DMS79 treated with DMSO at 0.1 percent for 48 hours (cell line): ENCODE data around the gene RBM12.

Experiments used
- DNase-seq: peaks from one replicate; lab custom pipeline; 2025; lab: John Stamatoyannopoulos, UW

RBM12 gene

DNA sequence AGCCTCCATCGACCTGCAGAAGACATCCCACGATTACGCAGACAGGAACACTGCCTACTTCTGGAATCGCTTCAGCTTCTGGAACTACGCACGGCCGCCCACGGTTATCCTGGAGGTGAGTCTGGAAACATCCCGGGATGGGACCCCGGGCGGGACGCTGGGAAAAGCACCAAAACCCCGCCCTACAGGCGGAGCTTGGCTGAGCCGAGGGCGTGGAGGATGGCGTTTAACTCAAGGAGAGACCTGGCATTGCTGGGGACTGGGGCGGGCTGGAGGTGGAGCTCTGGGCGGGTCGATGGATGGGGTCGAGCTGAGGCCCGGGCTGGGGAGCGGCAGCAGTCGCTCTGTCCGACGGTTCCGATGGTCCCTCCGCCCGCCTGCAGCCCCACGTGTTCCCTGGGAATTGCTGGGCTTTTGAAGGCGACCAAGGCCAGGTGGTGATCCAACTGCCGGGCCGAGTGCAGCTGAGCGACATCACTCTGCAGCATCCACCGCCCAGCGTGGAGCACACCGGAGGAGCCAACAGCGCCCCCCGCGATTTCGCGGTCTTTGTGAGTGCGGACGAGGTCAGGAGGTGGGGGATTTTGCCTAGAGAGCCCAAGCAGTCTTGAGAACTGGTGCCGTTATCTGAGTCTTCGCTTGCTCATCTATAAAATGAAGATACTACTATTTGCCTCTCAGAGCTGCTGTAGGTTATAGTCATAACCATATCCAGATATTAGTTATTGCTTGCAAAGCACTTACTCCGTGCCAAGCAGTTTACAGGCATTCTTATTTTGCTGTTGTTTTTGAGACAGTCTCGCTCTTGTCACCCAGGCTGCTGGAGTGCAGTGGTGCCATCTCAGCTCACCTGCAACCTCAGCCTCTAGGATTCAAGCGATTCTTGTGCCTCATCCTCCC is 45.3 kb downstream of the RBM12 start:
- peak; percentile 63 for DNase-seq

DNA sequence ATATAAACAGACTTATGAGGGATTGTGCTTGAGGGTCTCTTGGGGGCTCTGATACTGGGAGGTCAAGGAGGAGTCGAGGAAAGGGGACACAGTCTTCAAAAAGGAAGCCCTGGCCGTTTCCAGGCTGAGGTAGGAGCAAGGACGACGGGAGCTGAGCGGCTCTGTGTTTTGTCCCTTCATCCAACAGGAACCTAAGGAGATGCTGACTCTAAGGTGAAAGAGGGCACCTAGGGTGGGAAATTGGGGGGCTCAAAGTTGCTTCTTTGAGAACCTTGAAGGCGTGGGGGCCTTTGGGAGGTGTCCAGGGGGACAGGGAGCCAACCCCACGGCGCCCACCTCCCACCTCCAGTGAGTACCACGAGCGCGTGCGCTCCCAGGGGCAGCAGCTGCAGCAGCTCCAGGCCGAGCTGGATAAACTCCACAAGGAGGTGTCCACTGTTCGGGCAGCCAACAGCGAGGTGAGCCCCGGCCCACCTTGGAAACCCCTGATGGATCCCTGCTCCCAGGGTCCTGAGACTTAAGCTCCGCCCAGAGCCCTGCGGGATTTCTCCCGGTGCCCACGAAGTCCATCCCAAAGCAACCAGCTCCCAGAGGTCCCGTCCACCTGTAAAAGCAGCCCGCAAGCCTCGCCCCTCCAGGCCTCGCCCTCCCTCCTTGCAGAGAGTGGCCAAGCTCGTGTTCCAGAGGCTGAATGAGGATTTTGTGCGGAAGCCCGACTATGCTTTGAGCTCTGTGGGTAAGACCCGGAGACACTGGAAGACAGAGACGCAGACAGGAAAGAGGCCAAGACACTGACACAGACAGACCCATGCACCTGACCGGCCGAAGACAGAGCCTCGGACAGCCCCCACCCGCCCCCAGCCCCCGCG is 46.2 kb downstream of the RBM12 start:
- no peak for DNase-seq

DNA sequence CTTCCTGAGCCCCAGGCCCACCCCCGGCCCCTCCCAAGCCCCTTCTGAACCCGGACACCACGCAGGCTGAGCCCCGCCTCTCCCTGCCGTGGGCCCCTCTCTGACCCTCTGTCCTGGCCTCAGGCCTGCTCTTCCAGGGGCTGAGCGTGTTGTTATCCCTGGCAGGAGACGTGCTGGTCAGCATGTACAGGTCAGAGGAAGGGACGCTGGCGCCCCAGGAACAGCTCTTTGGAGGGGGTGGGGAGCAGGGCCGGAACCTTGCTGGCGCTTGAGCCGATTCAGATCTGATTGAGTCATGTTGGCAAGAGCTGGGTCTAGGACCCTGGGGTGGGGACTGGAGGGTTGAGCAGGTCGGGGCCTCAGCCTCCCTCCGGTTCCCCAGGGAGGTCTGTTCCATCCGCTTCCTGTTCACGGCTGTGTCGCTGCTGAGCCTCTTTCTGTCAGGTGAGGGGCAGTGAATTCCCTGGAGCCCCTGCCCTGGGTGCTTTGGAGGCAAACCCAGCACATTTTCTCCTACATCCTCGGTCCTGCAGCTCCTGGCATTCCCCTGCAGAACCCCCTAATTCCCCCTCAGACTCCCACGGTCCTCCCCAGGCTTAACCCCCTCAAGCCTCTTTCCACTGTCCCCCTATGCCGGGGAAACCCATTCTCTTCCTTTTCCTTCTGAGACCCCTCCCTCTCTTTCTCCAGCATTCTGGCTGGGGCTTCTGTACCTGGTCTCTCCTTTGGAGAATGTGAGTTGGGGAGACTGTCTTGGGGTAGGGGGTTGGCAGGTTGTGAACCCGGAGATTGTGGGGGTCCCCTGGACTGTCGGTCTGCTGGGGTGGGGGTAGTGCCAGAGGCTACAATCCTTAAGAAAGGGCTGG is 47.1 kb downstream of the RBM12 start:
- DNase-seq, result peak; percentile 52

DNA sequence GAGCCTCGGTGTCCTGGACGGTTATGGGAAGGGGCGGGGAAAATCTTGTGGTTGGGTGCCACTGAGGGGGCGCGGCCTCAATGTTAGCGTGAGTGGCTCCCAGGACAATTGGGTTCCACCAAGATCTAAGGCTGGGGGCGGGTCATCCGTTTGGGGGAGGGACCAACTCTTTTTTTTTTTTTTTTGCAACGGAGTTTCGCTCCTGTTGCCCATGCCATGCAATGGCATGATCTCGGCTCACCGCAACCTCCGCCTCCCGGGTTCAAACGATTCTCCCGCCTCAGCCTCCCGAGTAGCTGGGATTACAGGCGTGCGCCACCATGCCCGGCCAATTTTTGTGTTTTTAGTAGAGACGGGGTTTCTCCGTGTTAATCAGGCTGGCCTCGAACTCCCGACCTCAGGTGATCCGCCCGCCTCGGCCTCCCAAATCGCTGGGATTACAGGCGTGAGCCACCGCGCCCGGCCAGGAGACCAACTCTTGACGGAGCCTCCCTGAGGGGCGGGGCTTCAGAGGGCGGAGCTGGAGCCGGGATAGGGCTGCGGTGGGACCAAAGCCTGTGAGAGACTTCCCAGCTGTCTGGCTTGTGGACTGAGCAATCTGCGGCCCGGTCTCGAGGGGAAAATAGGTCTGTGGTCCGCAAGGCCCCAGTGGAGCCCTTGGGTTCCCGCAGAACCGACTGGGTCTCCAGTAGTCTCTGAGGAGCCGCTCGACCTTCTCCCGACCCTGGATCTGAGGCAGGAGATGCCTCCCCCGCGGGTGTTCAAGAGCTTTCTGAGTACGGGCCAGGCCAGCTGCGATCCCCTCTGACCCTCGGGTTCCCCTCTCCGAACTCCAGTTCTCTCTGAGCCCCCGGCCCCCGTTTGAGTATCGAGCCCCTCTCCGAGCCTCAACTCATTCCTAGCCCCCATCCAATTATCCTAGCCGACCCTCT is 48.0 kb downstream of the RBM12 start:
- peak; percentile 39 for DNase-seq

DNA sequence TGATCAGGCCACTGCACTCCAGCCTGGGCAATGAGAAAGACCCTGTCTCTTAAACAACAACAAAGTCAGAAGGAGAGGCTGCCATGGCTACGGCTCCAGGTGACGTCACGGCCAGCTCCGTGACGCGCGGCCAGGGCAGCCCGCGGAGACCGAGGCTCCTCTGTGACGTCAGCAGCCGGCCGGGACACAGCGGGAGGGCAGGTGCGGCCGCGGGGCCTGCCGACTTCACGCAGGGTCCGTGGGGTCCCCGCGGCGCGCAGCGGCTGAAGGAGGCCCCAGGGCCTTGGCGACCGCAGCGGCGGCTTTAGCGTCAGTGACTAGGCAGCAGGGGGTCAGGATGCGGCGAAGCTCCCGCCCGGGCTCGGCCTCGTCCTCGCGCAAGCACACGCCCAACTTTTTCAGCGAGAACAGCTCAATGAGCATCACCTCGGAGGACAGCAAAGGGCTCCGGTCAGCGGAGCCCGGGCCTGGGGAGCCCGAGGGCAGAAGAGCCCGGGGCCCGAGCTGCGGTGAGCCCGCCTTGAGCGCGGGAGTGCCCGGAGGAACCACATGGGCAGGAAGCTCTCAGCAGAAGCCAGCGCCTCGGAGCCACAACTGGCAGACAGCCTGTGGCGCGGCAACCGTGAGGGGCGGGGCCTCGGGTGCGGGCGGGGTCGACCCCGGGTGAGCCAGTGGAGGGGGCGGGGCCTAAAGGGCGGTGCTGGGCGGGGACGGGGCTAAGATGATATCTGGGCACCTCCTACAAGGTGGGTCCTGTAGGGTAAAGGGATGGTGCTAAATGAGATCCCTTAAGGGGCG is 48.8 kb downstream of the RBM12 start, which contains the start of gene SPAG4:
TSS of gene SPAG4 (plus strand) at position 163 of the 798 bp plus-strand sequence. CDS start at position 338, 175 bp downstream.
- peak; percentile 93 for DNase-seq

DNA sequence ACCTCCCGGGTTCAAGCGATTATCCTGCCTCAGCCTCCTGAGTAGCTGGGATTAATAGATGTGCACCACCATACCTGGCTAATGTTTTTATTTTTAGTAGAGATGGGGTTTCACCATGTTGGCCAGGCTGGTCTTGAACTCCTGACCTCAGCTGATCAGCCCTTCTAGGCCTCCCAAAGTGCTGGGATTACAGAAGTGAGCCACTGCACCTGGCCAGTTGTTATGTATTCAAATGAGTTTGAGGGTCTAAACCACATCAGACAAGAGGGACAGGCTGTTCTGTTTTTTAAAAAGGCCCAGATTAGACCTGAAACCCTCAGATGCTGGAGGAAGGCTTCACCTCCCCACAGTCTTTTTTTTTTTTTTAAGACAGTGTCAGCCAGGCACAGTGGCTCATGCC is 53.2 kb downstream of the RBM12 start:
- DNase-seq, result no peak

DNA sequence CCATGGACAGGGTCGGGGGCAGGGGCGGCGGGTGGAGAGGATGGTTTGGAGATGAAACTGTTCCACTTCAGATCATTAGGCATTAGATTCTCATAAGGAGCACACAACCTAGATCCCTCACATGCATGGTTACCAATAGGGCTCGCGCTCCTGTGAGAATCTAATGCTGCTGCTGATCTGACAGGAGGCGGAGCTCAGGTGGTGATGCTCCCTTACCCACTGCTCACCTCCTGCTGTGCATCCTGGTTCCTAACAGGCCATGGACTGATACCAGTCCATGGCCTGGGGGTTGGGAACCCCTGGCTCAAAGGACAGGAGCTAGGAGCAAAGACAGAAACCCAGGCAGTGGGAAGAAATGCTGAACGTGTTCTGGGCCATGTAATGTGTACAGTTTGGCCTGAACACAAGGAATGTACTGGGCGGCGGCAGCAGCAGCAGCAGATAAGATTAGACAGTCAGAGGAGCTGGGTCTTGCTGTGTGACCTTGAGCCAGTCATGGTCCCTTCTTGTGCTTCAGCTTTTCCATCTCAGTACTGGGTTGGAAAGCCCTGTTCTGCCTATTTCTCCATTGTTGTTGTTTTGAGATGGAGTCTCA is 53.8 kb downstream of the RBM12 start:
- no peak for DNase-seq

DNA sequence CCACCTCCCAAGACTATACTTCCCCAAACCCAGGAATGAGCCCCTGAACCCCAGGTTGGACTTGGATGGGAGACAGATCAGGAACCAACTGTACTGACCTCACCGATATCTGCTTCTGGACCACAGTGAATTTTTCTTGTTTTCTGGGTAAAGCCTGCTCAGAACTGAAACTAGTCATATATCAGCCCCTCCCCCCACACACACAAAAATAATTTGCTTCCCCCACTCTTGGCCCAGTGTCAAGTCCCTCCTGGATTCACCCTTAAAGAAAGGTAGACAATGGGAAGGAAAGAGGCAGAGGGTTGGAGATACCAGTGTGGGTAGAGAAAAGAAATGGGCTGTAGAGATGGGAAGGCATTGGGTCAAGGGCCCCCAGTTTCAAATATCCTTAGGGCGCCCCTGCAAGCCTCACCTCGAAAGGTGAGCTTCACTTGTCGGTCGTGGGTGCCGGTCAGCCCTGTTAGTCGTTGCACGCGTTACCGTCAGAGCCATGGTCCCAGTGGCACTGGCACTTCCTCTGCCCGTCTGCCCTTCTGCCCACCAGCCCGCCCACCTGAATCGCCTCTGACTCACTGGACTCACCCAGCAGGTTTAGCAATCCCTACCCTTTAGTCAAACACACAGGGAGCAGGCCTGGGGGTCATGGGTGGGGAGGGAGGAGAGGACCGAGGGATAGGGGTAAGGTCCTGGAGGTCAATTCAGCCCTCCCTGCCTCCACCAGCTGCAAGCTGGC is 57.5 kb downstream of the RBM12 start:
- DNase-seq, result no peak

DNA sequence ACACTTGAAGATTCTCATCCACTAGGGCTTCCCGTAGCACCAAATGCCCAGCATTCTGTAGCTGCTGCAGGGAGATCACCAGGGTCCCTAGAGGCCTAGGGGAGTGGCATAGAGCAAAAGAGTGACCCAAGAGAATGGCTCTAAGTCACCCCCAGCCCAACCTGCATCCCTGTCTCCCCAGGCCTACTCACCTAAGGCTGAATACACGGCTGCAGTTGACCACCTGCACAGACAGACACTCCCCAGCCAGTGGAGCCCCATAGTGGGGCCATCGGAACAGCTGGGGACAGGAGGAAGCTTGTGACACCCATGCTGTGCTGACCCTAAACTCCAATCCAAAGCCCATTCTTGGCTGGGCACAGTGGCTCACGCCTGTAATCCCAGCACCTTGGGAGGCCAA is 58.6 kb downstream of the RBM12 start:
- DNase-seq, result no peak

DNA sequence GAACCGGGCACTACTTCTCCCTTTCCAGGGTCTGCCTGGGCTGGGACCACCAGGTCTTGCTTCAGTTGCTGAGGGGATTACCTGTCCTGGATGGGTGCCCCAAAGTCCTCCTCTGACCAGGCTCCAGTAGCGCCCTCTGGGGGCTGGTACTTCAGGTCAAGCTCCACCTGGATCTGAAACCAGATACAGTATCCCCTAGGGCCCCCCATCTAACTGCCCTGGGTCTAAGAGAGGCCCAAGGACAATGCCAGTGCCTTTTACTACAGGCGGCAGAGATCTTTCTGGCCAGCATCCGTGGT is 60.3 kb downstream of the RBM12 start:
- DNase-seq, result no peak

DNA sequence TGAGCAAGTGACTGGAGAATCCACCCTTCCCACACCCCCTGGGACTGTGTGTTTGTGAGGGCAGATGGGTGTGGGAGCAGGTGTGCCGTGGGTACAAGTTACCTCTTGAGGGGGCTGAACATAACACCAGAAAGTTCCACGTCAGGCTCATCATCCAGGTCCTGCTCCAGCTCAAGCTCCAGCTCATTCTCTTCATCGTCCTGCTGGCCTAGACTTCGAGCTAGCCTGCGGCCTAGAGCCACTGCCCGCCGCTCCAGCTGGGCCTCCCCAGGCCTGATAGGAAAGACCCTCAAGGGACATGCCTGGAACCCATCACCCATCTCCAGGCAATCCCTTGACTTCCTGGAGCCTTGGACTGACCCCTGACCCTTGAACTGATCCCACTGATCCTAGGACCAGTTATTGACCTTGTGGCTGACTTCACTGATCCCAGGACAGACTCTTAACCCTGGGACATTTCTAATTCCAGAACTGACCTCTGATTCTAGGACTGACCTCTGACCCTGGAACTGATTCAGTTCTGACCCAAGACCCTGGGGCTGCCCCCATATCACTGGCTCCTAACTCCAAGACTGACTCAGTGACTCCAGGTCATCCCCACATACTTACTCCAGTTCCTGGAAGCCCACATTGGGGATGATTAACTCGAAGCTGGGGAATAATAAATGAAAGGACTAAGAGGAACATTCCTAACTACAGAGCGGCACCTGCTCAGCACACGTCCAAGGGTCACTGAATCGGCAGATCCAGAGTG is 60.8 kb downstream of the RBM12 start:
- no peak for DNase-seq

DNA sequence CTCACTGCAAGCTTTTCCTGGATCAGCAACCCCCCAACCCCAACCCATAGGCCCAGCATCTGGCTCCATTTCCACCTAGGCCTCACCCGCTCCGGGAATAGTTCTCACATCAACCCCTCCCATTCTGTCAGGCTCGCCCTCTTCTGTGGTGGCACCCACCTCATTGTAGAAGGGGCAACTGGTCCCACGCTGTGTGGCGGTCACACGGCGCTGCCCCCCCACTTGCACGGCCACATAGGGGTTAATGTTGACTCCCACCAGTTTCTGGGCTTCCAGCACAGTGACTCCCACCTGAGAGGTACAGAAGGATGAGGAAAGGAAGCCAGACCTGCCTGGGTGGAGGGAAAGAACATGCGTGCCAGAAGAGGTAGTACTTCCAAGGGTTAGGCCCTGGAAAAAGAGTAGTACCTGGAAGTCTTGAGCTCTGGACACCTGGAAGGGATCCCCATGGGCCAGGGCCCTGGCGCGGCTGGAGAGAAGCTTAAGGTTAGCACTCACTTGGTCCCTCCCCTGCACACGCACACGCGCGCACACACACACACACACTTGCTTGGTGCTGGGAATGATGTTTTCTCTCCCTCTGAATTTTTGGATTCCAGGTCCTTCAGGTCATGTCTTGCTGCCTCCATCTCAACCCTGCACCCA is 61.7 kb downstream of the RBM12 start:
- no peak for DNase-seq

DNA sequence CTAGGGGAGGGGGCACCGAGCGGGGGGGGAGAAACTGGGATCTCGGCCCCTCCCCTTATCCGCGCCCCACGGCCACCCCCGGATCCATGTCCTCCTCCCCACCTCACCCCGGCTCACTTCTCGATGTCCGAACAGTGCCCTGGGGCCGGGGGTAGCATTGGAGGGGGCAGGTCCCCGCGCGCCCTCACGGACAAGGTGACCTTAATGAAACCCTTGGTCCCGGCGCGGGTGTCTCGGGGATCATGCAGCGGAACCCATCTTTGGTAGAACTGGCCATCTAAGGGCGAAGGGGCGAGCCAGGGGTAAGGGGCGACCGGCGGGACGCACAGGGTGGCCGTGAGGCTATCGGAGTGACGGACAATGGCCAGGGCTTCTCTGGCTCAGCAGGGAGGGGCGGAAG is 62.7 kb downstream of the RBM12 start:
- no peak for DNase-seq

DNA sequence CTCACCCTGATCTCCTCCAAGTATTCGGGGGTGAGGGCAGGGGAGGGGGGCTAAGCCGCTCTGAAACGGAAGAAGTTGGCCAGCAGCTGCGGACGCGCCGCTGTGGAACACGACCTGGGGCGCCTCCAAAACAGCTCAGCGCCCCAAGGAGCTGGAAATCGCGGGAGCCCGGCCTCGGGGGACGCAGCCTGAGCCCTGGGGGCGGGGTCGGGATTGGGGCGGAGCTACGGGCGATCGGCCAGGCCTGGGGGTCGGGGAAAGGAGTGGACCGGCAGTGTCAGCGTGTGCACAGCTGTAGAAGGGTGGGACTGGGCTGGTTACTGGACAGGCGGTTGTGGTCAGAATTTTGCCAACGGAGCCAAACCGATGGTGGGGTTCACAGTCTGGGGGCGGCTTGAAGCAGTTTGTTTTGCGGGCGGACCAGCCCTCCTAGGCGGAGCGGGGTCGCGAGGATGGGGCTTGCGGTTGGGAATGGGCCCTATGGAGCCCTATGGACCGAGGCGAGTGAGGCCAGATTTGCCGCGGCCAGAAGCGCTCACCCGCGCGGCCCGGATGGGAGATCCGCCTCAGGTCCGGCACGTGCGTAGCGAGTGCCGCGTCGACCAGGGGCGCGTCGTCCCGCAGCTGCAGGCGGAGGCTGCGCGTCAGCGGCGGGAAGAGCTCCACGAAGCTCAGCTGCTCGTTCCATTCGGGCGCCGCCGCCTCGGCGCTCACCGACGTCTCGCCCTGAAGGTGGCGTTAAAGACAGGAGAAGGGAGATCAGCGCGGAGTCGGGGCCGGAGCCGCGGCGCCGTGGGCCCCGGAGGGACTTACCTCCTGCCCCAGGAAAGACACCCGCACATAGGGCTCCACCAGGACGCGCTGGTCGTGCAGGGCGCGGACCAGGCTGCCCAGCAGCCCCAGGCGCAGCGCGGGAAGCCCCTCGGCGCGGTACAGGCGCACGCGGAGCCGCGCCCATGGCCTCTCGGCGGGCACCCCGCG is 63.4 kb downstream of the RBM12 start:
- DNase-seq, result peak; percentile 14

DNA sequence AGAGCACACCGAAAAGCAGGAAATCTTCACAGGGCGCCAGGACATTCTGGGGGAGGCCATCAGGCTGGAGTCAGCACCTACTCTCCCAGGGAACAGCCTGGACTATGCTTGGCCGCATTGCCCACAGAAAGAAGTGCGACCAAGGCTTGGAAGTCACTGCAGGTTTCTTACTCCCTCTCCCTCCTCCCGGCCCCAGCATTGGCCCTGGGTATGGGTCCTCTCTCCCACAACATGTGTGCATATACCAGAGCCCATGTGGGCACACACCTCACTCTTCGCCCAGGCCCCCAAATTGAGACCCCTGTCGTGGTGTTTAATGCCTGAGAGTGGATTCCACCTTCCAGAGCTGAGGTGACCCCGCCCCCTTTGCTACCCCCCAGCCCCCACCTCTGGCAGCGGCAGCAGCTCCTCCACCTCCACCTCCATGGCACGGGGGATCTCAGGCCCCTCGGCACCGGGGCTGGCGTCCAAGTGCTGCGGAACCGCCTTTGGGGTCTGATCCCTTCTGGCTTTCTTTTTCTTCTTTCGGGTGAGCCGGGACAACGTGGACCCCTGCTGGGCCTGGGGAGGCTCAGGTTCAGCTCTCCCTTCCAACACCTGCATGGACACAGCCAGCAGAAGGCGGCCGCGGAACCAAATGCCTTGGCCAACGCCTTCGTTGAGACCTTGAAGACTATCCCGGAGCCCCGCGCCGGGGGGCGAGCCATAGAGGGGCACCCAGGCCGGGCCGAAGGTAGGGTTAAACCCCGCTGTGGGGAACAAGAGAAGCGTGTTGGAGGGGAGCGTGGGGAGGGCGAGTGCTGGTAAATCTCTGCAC is 64.3 kb downstream of the RBM12 start:
- no peak for DNase-seq

DNA sequence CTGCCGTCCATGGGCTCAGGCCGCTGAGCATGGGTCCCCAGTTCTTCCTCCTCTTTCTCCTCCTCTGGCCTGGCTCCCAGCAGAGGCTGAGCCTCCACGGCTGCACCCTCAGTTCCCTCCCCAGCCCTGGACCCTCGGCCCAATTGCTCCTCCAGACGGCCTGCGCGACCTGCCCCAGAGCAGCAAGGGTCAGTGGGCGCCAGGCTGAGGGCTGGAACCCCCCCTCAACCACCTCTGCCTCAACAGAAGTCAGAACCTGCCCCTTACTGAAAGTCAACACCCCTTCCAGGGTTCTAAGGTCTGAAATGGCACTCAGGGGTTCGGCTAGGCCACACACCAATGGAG is 65.0 kb downstream of the RBM12 start:
- DNase-seq, result no peak
